ENCODE measurements around the gene GSTA4.
"Not testable (repeated sequence)": the region's sequence is repeated elsewhere in the genome, so short reads cannot be mapped to it uniquely, and the experiment has no call there.

GSTA4 gene

GRCh38 chr6:52975580-52975979 is 19.5 kb downstream of the GSTA4 start:
- no peak for DNase-seq (ENCODE audit: low read depth in 2 of 2)

DNA sequence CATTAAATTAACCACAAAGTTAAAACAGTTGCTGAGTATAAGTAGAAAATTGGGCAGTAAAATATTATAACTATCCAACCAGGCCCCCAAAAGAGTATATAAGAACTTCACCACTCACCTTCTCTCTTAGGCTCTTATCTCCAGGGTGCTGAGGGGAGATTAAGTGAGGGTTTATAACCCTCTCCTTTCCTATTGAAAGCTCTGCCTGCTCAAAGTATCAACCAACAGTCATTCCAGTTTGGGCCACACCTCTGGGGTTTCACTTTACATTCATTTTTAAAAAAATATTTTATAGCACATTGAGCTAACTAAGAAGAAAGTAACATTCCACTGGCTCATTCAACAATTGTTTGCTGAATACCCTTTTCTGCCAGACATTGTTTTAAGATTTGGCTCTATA is 22.1 kb downstream of the GSTA4 start:
- no peak for DNase-seq (ENCODE audit: low read depth in 2 of 2)

GRCh38 chr6:52969359-52969758 is 25.7 kb downstream of the GSTA4 start:
- no peak for DNase-seq (ENCODE audit: low read depth in 2 of 2)

- no peak for DNase-seq (ENCODE audit: low read depth in 2 of 2)
Observed at GRCh38 chr6:52966101-52966500, 29.0 kb downstream of the GSTA4 start.

DNA sequence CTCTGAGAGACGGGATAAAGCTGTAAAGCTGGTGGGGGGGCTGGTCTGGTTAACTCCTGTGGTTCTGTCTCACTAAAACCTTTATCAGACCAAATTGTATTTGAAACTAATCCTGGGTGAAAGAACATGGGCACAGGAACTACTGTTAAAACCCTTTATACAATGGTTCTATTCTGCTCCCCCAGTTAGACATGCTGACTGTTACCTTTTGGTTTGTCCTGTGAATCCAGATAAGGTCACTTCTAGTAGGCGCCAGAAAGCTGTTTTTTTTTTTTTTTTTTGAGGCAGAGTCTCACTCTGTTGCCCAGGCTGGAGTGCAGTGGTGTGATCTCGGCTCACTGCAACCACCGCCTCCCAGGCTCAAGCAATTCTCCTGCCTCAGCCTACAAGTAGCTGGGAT is 29.7 kb downstream of the GSTA4 start:
- no peak for DNase-seq (ENCODE audit: low read depth in 2 of 2)

DNA sequence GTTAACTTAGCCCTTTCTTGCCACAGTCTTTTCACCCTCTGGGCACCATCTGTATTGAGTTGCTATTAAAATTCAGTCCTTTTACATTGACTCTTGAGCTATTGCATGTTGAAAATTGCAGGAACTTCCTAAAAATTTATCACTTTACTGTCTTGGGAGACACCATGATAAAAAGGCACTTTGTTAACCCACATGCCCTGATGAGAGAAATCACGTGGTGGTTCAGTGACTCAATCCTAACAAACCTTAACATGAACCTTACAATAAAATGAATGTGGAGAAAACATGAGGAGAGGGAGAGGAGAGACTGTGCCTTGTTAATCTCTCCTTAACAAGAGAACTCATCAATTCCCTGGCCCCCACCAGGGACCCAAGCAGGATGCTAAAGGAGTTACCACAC is 30.8 kb downstream of the GSTA4 start:
- DNase-seq (ENCODE audit: low read depth in 2 of 2), result no peak

- no peak for DNase-seq (ENCODE audit: low read depth in 2 of 2)
Observed at GRCh38 chr6:52962701-52963100, 32.4 kb downstream of the GSTA4 start.

GRCh38 chr6:52961022-52961421 is 34.1 kb downstream of the GSTA4 start:
- not testable (repeated sequence) for DNase-seq (ENCODE audit: low read depth in 2 of 2)

DNA sequence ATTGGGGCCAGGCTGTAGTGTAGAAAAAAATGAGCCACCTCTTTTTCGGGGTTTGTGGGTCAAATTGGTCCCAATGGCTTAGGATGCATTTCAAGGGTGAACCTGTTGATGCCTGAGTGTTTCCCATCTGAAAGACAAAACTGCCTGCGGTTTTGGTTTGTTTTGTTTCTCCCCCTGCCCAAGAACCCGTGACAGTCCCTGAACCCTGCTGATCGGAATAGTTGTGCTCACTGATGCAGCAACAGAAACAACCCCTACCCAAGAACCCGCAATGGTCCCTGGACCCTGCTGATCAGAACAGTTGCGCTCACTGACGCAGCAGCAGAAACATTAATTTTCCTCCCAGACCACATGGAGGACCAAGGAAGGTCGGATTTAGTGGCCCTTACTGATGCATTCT is 34.9 kb downstream of the GSTA4 start:
- DNase-seq (ENCODE audit: low read depth in 2 of 2), result not testable (repeated sequence)

DNA sequence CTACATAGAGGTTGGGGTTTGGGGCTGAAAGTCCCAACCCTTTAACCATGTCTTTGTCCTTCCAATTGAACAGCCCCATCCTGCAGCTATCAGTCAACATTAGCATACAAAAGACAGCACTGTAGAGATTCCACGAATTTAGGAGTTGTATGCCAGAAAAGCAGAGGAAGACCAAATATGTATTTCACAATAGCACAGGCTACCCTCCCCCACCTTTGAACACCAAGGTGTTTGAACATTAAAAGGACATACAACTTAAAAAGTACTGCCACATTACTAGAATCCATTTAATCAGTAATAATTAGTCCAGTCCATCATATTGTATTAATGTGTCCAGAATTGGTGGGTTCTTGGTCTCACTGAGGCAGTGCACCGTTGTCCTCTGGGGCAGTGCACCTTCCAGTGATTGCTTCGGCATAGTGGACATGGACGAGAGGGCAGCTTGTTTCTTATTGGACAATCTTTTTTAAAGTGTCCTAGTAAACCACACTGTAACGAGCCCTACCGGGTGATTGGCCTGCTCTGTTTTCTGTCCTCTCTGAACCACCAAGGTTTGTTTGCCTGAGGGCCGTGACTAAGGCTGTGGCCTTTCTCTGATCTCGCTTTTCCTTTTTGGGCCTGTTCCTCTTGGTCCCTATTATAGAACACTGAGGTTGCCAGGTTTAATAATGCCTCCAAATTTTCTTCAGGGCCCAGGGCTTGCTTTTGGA is 36.4 kb downstream of the GSTA4 start:
- DNase-seq (ENCODE audit: low read depth in 2 of 2), result no peak

DNA sequence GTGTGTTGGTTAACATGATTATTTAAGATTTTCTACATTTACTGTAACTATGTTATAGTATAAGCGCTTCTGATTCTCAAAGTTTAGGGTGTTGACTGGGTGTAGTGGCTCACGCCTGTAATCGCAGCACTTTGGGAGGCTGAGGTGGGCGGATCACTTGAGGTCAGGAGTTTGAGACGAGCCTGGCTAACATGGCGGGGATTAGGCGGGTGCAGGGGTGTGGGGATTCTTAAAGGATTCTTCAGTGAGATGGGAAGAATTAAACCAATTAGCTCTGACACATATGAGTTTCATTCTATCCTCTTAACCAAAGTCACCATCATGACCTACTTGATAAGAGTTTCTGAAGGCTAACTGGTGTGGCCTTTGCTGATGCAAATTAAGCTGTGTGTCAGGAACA is 39.2 kb downstream of the GSTA4 start:
- DNase-seq (ENCODE audit: low read depth in 2 of 2), result no peak

DNA sequence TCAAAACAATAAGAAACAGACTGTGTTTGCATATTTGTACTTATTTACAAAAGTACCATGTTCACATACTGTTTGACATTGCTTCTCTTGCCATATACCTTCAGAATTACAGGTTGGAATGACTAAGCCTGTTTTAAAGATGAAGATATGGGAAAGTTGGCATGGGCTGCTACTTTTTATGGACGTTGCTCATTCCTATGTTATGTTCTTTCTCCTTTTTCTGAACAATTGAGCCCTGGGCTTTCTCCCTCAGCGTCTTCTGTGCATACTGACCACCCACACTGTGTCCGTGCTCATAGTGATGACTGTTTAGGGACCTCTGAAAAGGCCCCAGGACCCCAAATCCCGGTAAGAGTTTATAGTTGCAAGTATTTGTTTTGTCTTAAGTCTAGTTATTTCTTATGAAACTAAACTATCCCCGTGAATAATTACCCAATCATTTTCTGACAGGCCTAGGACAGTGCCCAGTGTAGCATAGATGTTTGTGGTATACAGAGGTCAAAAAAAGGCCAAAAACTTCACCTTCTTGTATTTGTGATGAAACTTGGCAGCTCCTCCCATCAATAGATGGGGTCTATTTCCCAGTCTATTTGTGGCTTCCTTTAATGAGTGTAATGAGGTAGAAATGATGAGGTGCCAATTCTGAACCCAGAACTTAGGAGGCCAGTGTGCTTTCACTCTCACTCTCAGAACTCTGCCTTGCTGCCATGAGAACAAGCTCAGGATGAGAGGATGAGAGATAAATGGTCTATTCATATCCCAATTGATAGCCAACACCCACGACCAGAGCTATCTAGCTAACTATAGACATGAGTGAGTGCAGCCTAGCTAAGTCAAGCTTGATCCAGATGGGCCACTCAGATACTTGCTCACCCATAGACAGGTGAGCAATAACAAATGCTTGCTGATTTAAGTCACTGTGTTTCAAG is 40.9 kb downstream of the GSTA4 start:
- DNase-seq (ENCODE audit: low read depth in 2 of 2), result no peak

DNA sequence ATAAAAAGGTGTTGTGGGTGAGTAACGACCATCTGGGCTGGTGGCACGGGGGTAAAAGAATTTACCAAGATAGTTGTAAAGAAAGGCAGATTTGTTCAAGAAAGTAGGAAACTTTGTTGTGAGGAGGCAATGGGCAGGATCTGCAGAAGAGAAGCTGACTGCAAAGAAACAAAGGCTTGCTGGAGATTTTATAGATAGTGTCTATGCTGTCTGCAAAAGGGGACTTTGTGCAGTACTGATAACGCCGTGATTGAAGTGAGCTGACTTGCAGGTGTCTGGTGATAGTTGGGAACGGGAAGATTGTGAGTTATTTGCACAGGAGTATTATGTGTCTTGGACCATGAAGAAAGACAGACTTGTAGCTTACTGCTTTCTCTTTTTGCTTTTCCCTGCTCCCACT is 48.8 kb downstream of the GSTA4 start:
- no peak for DNase-seq (ENCODE audit: low read depth in 2 of 2)

DNA sequence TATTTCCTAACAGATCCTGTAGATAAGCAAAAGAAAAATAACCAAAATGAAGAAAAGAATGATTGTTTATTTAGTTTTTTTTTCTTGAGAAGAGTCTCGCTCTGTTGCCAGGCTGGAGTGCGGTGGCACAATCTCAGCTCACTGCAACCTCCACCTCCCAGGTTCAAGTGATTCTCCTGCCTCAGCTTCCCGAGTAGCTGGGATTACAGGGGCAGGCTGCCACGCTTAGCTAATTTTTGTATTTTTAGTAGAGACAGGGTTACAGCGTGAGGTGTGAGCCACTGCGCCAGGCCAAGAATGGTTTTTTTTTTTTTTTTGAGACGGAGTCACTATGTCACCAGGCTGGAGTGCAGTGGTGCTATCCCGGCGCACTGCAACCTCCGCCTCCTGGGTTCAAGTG is 52.3 kb downstream of the GSTA4 start:
- DNase-seq (ENCODE audit: low read depth in 2 of 2), result not testable (repeated sequence)

DNA sequence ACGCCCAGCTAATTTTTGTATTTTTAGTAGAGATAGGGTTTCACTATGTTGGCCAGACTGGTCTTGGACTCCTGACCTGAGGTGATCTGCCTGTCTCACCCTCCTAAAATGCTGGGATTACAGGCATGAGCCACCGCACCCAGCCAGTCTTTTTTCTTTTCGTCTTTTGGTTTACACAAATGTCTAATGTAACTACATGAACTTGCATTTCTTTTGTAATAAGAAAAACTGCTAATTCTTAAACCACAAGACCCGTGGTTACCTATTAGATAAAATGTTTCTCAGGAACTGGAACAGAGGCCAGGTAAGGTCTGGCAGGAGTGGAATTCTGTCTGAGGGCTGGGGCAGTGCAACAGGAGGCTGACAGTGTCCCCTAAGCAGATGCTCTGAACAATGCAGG is 52.9 kb downstream of the GSTA4 start:
- DNase-seq (ENCODE audit: low read depth in 2 of 2), result no peak

GRCh38 chr6:52937908-52938307 is 57.2 kb downstream of the GSTA4 start:
- no peak for DNase-seq (ENCODE audit: low read depth in 2 of 2)

DNA sequence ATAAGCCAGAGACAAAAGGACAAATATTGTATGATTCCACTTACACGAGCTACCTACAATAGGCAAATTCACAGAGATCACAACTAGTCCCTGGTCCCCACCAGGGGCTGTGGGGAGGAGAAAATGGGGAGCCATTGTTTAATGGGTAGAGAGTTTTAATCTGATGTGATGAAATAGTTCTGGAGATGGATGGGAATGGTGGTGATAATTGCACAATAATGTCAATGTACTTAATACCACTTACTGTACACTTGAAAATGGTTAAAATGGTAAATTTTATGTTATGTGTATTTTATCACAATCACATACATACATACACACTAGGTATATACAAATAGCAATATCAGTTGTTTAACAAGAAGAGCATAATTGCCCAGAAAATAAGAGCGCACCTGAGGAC is 61.3 kb downstream of the GSTA4 start:
- DNase-seq (ENCODE audit: low read depth in 2 of 2), result no peak

DNA sequence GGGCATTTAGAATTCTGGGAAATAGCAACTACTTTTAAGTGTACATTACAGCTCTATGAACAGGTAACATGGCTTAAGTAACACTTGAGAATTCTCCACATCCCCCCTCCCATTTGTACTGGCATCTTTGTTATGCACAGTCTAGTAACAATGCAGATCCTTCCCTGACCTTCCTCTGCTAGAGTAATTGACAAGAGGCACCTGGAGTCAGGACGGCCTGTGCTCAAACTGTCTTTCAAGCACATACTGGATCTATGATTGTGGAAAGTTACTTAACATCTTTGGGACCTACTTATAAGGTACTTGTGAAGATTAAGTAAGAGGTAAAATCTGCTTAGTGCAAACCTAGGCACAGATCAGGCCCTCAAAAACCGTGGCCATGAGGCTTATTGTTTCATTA is 63.7 kb downstream of the GSTA4 start:
- DNase-seq (ENCODE audit: low read depth in 2 of 2), result no peak

GRCh38 chr6:52929321-52930164 is 65.5 kb downstream of the GSTA4 start:
- no peak for DNase-seq (ENCODE audit: low read depth in 2 of 2)

Measured in activated CD8-positive, alpha-beta memory T cell treated with anti-CD3 and anti-CD28 coated beads for 4 hours (primary cell).